Neural cell (in vitro differentiated cells): ENCODE measurements around the gene LIPK. TPM values are rescaled to one million over a fixed set of nuclear protein-coding genes. Genes with fewer than 3 reads are reported as not detected.

Source experiments
- H2AFZ ChIP-seq: fragments of 200-600, 300-800 bp; sonication (generic), shearing (Covaris generic); 2 replicates; pipeline ENCODE4 v1.6.0; 2014; ENCODE audit warnings: low read depth, mild to moderate bottlenecking, antibody characterized with exemption, low read length, moderate library complexity
- H3F3A ChIP-seq: fragments of 200-600 bp; shearing (Covaris generic); 2 replicates; pipeline ENCODE4 v1.6.1; 2016; ENCODE audit warnings: mild to moderate bottlenecking, moderate library complexity, mixed read lengths, antibody characterized with exemption, low read length; ENCODE audit not compliant: insufficient read depth, poor library complexity, severe bottlenecking
- H3K27ac ChIP-seq: fragments of 200-600, 300-800 bp; sonication (generic), shearing (Covaris generic); 2 replicates; pipeline ENCODE4 v1.5.1; 2014; ENCODE audit warnings: mild to moderate bottlenecking, low read length, moderate library complexity
- H3K27me3 ChIP-seq: fragments of 300-800, 200-600 bp; sonication (generic), shearing (Covaris generic); 2 replicates; pipeline ENCODE4 v1.6.0; 2014; ENCODE audit warnings: mild to moderate bottlenecking, low read depth, low read length, moderate library complexity; ENCODE audit not compliant: insufficient read depth
- H3K36me3 ChIP-seq: fragments of 300-800, 200-600 bp; sonication (generic), shearing (Covaris generic); 2 replicates; pipeline ENCODE4 v1.5.1; 2014; ENCODE audit warnings: mild to moderate bottlenecking, antibody characterized with exemption, low read length, moderate library complexity; ENCODE audit not compliant: insufficient read depth
- H3K4me2 ChIP-seq: fragments of 300-800, 200-600 bp; sonication (generic), shearing (Covaris generic); 2 replicates; pipeline ENCODE4 v1.6.0; 2014; ENCODE audit warnings: mild to moderate bottlenecking, low read length
- H3K4me3 ChIP-seq: fragments of 300-800, 200-600 bp; sonication (generic), shearing (Covaris generic); 2 replicates; pipeline ENCODE4 v1.5.1; 2014; ENCODE audit warnings: mild to moderate bottlenecking, low read length, moderate library complexity
- H3K79me2 ChIP-seq: fragments of 200-600 bp; shearing (Covaris generic); replicated peaks from 2 replicates; pipeline ENCODE4 v1.6.0; 2014; ENCODE audit warnings: mild to moderate bottlenecking, low read length, moderate library complexity; ENCODE audit not compliant: insufficient read depth
- H3K9ac ChIP-seq: fragments of 300-800, 200-600 bp; sonication (generic), shearing (Covaris generic); 2 replicates; pipeline ENCODE4 v1.6.1; 2016; ENCODE audit warnings: mild to moderate bottlenecking, low read length, mixed read lengths
- H3K9me2 ChIP-seq: fragments of 200-600 bp; shearing (Covaris generic); 2 replicates; pipeline ENCODE4 v1.6.1; 2016; ENCODE audit warnings: mild to moderate bottlenecking, low read length, mixed read lengths; ENCODE audit not compliant: insufficient read depth
- H3K9me3 ChIP-seq: fragments of 200-600, 300-800 bp; sonication (generic), shearing (Covaris generic); 2 replicates; pipeline ENCODE4 v1.6.1; 2016; ENCODE audit warnings: mild to moderate bottlenecking, mixed run types, low read length, moderate library complexity, mixed read lengths
- H4K20me1 ChIP-seq: fragments of 200-600 bp; shearing (Covaris generic); 2 replicates; pipeline ENCODE4 v1.6.1; 2016; ENCODE audit warnings: mild to moderate bottlenecking, mixed run types; ENCODE audit not compliant: insufficient read depth
- CTCF ChIP-seq: fragments of 450-650 bp; IDR thresholded peaks from 2 replicates; pipeline ENCODE4 v1.5.1; 2014; ENCODE audit warnings: antibody characterized with exemption, mild to moderate bottlenecking, moderate library complexity; ENCODE audit not compliant: poor library complexity, severe bottlenecking
- EP300 ChIP-seq: fragments of 450-650 bp; conservative IDR thresholded peaks from 2 replicates; pipeline ENCODE4 v1.6.1; 2014; ENCODE audit warnings: antibody characterized with exemption, mild to moderate bottlenecking, moderate library complexity; ENCODE audit not compliant: poor library complexity, severe bottlenecking
- EZH2 ChIP-seq: fragments of 200-600, 300-800 bp; shearing (Covaris generic), sonication (generic); IDR thresholded peaks from 2 replicates; pipeline ENCODE4 v1.6.1; 2014; ENCODE audit warnings: antibody characterized with exemption, low read length, borderline replicate concordance, mild to moderate bottlenecking; ENCODE audit not compliant: insufficient read depth, poor library complexity, severe bottlenecking
- MXI1 ChIP-seq: fragments of 450-650 bp; conservative IDR thresholded peaks from 2 replicates; pipeline ENCODE4 v1.6.1; 2014; ENCODE audit warnings: antibody characterized with exemption, mild to moderate bottlenecking; ENCODE audit not compliant: poor library complexity, severe bottlenecking
- POLR2AphosphoS5 ChIP-seq: IDR thresholded peaks from 2 replicates; pipeline ENCODE4 v1.6.1; 2012
- RAD21 ChIP-seq: fragments of 450-650 bp; conservative IDR thresholded peaks from 2 replicates; pipeline ENCODE4 v1.6.1; 2014; ENCODE audit warnings: antibody characterized with exemption, mild to moderate bottlenecking, moderate library complexity
- SMC3 ChIP-seq: fragments of 450-650 bp; conservative IDR thresholded peaks from 2 replicates; pipeline ENCODE4 v1.6.1; 2014; ENCODE audit warnings: antibody characterized with exemption, mild to moderate bottlenecking, moderate library complexity; ENCODE audit not compliant: poor library complexity
- TAF1 ChIP-seq: IDR thresholded peaks from 2 replicates; pipeline ENCODE4 v1.6.1; 2012; ENCODE audit warnings: low read depth
- polyA plus RNA-seq: library from polyadenylated mRNA; depleted of rRNA; stranded (reverse); fragments of >200 nt; gene quantifications from 2 replicates; pipeline ENCODE4 v1.2.3, GENCODE V29; 2014
- TF ChIP-seq, protein P1 (sequence below): IDR thresholded peaks from 2 replicates; pipeline ENCODE4 v1.6.1; 2012; ENCODE audit warnings: borderline replicate concordance

Gene LIPK
- polyA plus RNA-seq, 1 donor from 2014 or later, result not detected

DNA sequence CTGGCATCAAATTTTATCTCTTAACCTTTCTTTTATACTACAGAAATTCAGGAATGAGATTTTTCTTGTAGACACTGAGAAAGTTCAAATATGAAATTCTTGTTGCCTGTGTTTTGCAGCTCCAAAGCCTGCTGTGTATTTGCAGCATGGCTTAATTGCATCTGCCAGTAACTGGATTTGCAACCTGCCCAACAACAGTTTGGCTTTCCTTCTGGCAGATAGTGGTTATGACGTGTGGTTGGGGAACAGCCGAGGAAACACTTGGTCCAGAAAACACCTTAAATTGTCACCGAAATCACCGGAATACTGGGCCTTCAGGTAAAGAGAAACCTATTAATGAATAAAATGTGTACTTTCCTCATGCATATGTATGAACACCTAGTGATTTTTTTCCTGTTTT is 24.8 kb downstream of the LIPK start:
- H3K9me2 ChIP-seq, result no peaks in the 10 kb centered on the region
- H3K79me2 ChIP-seq, result no peaks in the 10 kb centered on the region
- no peak overlapping the region for H3K27ac ChIP-seq
- no peaks in the 10 kb centered on the region for H4K20me1 ChIP-seq
- no peaks in the 10 kb centered on the region for H3K27me3 ChIP-seq
- TF ChIP-seq MXI1 (no peak), EP300 (no peak), TAF1 (no peak), SMC3 (no peak), POLR2AphosphoS5 (no peak), CTCF (no peak), RAD21 (no peak), EZH2 (no peak)
- TF ChIP-seq, protein P1, sequence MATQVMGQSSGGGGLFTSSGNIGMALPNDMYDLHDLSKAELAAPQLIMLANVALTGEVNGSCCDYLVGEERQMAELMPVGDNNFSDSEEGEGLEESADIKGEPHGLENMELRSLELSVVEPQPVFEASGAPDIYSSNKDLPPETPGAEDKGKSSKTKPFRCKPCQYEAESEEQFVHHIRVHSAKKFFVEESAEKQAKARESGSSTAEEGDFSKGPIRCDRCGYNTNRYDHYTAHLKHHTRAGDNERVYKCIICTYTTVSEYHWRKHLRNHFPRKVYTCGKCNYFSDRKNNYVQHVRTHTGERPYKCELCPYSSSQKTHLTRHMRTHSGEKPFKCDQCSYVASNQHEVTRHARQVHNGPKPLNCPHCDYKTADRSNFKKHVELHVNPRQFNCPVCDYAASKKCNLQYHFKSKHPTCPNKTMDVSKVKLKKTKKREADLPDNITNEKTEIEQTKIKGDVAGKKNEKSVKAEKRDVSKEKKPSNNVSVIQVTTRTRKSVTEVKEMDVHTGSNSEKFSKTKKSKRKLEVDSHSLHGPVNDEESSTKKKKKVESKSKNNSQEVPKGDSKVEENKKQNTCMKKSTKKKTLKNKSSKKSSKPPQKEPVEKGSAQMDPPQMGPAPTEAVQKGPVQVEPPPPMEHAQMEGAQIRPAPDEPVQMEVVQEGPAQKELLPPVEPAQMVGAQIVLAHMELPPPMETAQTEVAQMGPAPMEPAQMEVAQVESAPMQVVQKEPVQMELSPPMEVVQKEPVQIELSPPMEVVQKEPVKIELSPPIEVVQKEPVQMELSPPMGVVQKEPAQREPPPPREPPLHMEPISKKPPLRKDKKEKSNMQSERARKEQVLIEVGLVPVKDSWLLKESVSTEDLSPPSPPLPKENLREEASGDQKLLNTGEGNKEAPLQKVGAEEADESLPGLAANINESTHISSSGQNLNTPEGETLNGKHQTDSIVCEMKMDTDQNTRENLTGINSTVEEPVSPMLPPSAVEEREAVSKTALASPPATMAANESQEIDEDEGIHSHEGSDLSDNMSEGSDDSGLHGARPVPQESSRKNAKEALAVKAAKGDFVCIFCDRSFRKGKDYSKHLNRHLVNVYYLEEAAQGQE, result no peak
- H2AFZ ChIP-seq, result no peak overlapping the region
- no peak overlapping the region for H3K9ac ChIP-seq
- H3K36me3 ChIP-seq, result no peaks in the 10 kb centered on the region
- H3F3A ChIP-seq, result no peaks in the 10 kb centered on the region
- no peak overlapping the region for H3K4me2 ChIP-seq
- no peak overlapping the region for H3K4me3 ChIP-seq
- H3K9me3 ChIP-seq, result no peaks in the 10 kb centered on the region

GRCh38 chr10:88731296-88731695 is 25.2 kb downstream of the LIPK start:
- Histone ChIP-seq H4K20me1 (no peaks in the 10 kb centered on the region), H3K4me2 (no peak overlapping the region), H3K9me3 (no peaks in the 10 kb centered on the region), H3K27ac (no peak overlapping the region), H3F3A (no peaks in the 10 kb centered on the region), H3K9me2 (no peaks in the 10 kb centered on the region), H3K9ac (no peak overlapping the region), H3K27me3 (no peaks in the 10 kb centered on the region), H3K79me2 (no peaks in the 10 kb centered on the region), H3K36me3 (no peaks in the 10 kb centered on the region), H2AFZ (no peak overlapping the region), H3K4me3 (no peak overlapping the region)
- TF ChIP-seq EP300, result no peak
- no peak for TF ChIP-seq EZH2
- no peak for TF ChIP-seq RAD21
- no peak for TF ChIP-seq TAF1

DNA sequence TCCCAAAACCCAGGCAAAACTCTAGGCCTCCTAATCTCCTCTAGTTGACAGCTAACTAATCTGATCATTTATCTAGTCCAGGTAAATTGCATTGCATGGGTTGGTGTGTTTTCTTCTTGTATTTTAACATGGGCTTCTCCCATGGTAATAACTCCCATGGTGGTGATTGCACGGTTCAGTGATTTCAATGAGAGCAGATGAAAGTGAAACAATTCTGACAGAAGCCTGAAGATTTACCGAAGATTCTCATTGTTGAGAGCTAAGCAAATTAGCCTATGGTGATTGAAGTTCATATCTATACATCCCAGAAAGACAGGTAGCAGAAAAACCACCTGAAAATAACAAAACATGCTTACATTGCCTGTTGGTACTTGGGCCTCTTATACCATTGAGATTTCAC is 27.2 kb downstream of the LIPK start:
- H3K9me3 ChIP-seq, result no peaks in the 10 kb centered on the region

More for the DNA sequence above, 27.2 kb downstream of the LIPK start:
- Histone ChIP-seq H3K27ac (no peak overlapping the region), H3K9ac (no peak overlapping the region), H4K20me1 (no peaks in the 10 kb centered on the region), H3K4me2 (no peak overlapping the region), H3K4me3 (no peak overlapping the region), H3K27me3 (no peaks in the 10 kb centered on the region), H2AFZ (no peak overlapping the region), H3K9me2 (no peaks in the 10 kb centered on the region), H3K79me2 (no peaks in the 10 kb centered on the region), H3F3A (no peaks in the 10 kb centered on the region), H3K36me3 (no peaks in the 10 kb centered on the region)
- TF ChIP-seq TAF1, result no peak
- TF ChIP-seq MXI1, result no peak
- TF ChIP-seq POLR2AphosphoS5, result no peak
- no peak for TF ChIP-seq EP300
- no peak for TF ChIP-seq RAD21
- TF ChIP-seq EZH2, result no peak
- no peak for TF ChIP-seq SMC3
- TF ChIP-seq, protein P1, result no peak
- TF ChIP-seq CTCF, result no peak
